HG03520 (cell line): ENCODE data around the gene CLMN.
"Not testable (repeated sequence)": the region's sequence is repeated elsewhere in the genome, so short reads cannot be mapped to it uniquely, and the experiment has no call there.

Experiments
- ATAC-seq: cut with Tn5 transposase; IDR thresholded peaks from one replicate; pipeline ENCODE4 v1.9.1; 2021; ENCODE audit warnings: mild to moderate bottlenecking, moderate library complexity; ENCODE audit not compliant: unreplicated experiment

The CLMN gene

DNA sequence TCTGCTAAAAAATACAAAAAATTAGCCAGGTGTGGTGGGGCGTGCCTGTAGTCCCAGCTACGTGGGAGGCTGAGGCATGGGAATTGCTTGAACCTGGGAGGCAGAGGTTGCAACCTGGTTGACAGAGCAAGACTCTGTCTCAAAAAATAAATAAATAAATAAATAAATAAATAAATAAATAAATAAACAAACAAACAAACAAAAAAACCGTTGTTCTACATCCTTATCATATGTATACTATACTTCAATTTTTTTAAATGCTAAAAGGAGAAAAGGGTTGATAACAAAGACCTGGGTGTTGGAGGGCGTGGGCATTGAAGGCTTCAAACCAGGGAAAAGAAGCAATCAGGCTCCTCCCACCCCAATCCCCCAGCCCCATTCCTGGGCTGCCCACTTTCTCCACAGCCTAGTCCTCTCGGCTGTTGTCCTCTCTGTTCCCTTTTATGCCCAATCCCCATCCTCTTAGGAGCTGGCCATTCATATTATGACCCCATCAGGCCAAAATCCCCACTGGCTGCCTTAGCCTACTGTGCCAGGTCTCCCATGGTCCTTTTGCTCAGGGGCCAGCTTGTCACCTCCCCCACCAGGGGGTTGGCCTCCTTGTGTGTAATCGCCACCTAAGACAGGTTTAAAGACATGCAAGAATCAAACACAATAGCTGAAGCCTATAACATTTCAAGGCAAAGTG lies 30.2 kb downstream of the CLMN start:
- ATAC-seq, result no peak

DNA sequence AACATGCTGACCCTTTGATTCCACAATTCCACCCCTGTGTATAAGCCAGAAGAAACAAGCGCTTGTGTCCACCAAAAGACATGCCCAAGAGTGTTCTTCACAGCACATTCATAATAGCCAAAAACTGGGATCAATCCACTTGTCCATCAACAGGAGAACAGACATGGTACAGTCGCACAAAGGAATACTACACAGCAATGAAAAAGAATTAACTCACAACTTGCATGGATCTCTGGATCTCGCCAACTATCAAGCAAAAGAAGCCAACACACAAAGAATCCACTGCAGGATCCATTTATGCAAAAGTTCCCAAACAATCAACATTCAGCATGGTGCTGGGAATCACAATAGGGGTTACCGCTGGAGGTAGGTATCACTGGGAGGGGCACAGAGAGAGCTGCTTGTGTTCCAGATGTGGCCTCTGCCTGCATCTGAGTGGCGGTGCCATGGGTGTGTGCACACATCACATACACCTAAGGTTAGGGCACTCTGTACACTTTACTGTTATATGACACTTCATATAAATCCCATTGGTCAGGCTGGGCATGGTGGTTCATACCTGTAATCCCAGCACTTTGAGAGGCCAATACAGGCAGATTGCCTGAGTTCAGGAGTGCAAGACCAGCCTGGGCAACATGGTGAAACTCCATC lies 30.9 kb downstream of the CLMN start:
- ATAC-seq, result no peak

DNA sequence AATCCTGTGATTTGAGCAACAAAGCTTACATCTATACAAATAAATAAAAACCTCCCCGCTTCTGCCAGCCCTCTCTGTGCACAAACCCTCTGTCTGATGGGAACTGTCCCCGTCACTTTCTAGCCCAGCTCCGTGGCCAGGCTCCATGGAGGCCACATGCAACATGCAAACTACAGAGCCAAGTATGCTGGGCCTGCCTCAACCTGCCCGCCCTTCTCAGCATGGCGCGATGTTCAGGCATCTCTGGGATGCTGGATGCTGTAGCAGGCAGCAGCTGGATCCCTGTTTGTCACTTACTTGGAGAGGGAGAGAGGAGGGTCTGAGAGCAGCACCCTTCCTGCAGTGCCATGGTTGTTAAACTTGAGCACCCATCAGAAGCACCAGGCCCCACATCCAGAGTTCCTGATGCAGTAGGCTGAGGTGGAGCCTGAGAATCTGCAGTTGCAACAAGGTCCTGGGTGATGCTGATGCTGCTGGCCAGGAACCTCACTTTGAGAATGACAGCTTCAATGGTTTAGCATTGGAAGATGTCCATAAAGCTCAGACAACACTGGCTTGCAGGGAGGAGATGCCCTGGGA lies 32.4 kb downstream of the CLMN start:
- no peak for ATAC-seq

DNA sequence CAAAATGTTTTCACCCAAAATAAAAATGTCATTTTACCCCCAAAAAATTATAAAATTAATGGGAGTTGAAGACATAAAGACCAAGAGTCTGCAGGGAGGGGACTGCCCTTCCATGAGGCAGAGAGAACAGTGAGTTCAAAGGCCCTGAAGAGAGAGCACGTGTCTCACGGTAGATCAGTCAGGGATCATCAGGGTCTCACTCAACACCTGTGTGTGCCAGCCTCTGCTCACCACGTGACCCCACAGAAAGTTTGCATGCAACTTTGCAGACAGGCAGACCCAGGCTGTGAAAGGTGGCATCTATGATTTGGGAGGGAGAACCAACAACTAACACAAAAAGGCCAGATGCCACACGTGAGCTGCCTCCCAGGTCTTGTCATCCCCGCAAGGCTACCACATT lies 33.1 kb downstream of the CLMN start:
- ATAC-seq, result no peak

DNA sequence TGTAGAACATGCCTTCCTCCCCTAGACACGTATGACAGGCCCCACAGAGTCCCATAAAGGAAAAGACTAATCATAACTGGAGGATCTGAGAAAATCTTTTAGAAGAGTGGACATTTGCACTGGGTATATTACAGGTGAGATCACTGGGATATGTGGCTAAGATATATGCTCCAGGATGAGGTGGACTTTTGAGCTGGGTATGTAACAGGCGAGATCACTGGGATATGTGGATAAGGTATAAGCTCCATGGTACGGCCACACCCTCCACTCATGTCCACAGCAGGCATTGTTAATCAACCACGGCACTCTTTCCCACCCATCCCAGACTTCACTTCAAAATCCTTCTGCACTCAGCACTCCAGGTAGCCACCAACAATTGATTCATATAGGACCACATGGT lies 34.1 kb downstream of the CLMN start:
- ATAC-seq, result no peak

DNA sequence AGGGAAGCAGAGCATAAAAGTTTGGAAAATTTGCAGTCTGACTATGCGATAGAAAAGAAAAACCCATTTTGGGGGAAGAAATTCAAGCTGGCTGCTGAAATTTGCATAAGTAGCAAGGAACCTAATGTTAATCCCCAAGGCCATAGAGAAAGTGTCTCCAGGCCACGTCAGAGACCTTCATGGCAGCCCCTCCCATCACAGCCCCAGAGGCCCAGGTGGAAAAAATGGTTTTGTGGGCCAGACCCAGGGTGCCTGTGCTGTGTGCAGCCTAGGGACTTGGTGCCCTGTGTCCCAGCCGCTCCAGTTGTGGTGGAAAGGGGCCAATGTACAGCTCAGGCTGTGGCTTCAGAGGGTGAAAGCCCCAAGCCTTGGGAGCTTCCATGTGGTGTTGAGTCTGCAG lies 35.9 kb downstream of the CLMN start:
- not testable (repeated sequence) for ATAC-seq

DNA sequence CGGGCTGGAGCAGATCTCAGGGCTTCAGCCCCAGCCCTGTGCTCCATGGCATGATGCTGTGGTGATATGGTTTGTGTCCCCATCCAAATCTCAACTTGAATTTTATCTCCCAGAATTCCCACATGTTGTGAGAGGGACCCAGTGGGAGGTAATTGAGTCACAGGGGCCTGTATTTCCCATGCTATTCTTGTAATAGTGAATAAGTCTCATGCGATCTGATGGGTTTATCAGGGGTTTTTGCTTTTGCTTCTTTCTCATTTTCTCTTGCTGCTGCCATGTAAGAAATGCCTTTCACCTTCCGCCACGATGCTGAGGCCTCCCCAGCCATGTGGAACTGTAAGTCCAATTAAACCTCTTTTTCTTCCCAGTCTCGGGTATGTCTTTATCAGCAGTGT lies 36.7 kb downstream of the CLMN start:
- ATAC-seq, result not testable (repeated sequence)

DNA sequence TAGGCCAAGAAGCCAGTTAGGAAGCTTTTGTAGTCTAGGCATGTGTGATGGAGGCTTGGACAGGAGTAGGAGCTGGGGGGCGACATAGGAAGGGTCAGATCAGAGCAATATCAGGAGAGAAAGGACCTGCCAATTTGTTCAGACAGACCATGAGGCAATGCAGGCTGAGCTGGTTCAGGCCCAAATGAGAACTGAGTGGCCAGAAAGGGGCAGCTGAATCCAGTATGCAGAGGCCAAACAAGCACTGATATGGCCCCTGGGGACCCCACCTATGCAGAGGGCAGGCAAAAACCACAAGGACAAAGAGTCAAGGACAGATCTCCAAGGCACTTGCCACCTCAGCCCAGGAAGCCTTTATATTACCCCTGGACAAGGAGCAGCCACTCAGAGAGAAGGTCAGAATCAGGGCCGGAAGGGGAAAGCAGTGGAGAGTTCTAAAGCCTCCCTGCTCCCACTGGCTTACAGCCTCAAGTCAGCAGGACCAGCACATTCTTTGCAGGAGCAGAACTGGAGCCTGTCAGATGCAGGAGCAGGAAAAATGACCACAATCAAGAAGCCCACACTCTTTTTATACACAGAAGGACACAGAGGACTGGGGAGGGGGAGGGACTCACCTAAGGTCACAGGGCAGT lies 37.2 kb downstream of the CLMN start:
- no peak for ATAC-seq

DNA sequence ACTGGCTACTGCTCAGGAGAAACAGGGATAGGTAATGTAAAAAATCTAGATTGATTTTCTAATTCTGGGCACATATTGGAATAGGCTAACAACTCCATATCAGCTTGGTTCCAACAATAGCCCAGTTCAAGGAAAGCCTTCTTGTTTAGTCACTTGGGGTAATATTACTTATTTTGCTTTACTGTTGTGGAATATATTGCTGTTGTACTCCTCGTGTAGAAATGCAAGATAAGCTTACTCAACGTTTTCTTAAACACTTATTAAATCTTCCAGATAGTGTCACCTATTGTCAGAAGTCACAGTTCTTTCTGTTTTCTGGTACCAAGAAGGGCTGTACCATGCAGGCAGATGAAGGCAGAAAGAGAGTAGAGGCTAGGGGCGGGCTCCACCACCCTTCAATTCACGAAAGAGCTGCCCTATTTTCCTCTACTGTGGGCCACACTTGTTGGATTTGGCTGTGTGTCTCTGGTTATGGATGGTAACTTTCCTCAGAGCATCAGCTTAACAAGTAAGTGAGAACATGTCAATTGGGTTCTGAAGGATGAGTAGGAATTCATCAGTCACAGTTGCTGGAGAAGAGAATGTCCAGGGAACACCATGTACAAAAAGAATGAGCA lies 38.0 kb downstream of the CLMN start:
- no peak for ATAC-seq

DNA sequence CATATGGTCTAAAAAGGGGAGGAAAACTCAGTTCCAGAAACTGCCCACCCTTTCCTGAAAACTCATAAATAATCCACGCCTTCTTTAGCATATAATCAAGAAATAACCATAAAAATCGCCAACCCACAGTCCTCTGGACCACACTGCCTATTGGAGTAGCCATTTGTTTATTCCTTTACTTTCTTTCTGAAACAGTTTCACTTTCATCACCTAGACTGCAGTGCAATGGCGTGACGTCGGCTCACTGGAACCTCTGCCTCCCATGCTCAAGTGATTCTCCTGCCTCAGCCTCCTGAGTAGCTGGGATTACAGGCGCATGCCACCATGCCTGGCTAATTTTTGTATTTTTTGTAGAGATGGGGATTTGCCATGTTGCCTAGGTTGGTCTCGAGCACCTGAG lies 44.2 kb downstream of the CLMN start:
- no peak for ATAC-seq

DNA sequence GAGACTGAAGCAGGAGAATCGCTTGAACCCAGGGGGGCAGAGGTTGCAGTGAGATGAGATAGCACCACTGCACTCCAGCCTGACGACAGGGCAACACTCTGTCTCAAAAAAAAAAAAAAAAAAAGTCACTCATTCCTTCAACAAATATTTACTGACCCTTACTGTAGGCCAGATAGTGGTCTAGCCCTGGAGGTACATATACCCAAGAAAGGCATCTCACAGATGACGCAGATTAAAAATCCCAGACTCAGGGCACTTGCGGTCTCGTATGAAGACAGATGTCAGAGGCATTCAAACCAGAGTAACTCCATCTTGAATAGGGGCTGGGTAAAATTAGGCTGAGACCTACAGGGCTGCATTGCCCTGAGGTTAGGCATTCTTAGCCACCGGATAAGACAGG lies 44.8 kb downstream of the CLMN start:
- ATAC-seq, result no peak

DNA sequence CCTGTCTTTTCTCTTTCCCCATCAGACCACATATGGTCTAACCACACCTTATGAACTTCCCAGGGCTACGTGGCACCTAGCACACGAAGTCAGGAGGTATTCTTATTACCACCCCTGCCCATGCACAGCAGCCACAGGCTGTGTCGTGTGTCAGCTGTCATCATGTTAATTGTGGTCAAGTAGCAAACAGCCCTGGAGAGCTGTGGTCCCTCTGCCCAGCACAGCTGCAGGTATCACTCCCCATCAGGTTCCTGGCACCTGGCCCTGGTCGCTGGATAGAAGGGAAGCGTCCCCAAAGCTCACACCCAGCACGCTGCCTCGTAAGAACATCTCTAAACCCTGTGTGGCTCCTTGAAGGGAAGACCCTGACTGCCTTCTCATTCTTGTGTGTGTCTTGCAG lies 45.4 kb downstream of the CLMN start:
- ATAC-seq, result no peak

DNA sequence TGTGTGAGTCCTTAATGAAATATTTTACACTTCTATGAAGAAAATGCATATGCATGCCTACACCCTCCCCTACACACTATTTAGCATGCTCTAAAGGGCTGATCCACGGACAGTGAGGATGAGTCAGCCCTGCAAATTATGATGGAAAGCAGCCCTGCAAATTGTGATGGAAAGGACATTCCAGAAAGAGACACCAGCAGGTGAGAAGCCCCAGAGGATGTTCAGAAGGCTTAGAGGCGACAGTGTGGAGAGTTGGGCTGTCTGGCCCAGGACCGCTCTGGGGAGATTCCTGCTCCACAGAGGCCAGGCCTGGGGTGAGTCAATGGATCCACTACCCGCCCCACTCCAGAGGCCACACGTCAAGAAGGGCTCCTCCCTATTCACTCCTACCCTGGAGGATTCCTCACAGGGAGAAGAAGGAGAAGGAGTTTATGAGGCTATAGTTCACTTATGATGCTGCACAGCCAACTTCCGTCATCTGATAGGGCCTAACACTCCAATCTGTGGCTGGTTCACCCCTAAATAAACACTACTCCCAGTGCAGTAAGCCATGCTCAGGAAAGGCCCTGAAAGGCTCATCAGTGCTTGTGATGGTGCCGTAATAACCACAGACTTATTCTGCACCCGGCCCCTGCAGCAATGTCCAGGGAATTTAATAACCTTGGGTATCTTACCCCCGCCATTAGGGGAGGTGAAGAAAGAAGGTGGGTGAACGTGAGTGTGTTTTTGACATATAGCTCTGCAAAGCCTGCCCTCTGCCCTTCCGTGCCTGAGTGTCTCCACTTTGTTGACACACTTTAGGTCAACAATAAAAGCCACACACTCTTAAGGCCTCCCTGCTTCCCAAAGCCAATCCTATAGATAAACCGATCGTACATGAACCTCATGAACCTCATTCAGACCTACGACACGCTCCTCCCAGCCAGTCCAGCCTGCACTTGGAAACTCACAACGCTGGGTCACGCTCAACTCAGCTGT lies 46.4 kb downstream of the CLMN start:
- no peak for ATAC-seq

DNA sequence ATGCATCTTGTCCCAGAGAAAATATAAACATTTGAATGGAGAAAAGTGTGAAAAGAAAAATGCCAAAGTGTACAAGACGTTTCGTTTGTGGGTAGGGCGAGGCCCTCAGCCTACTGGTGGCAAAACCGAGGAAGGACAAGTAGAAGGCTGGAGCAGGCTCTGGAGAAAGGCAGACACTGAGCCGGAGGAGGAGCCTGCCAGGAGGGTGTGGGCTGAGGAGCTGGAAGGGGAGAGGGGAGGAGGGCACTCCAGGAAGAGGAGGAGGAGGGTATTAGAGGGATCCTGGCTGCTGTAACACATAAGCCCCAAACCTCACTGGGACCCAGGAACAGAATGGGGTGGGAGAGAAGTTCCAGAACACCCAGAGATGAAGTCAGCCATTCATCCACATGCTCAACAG lies 47.7 kb downstream of the CLMN start:
- no peak for ATAC-seq

DNA sequence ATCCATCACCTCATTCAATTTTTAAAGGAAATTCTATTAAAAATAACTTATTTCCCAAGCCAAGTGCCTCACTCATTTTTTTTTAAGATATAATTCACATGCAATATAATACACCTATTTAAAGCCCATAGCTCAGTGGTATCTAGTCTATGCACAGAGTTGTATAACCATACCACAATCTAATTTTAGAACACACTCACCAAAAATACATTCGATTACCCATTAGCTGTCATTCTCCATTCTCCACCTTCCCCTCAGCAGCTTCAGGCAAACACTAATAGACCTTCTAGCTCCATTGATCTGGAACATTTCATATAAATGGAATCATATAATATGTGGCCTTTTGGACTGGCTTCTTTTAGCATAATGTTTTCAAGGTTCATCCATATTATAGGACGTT lies 49.5 kb downstream of the CLMN start:
- ATAC-seq, result no peak

DNA sequence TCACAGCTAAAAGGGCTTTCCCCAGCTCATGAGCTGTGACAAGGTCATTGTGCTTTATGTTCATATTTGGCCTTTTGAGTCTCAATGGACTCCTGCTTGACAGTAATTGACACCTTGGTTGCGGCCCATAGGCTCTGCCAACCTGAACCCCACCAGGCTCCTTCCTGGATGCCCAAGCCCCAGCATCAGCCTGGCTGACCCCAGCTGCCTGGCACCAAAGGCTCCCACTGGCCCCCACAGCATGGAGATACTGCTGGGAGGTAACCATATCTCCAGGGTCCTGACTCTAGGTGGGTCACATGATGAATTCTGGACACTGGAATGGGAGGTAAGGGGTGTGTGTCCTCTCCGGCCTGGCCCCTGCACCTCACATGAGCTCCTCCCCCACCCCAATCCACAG lies 50.2 kb downstream of the CLMN start:
- ATAC-seq, result no peak

DNA sequence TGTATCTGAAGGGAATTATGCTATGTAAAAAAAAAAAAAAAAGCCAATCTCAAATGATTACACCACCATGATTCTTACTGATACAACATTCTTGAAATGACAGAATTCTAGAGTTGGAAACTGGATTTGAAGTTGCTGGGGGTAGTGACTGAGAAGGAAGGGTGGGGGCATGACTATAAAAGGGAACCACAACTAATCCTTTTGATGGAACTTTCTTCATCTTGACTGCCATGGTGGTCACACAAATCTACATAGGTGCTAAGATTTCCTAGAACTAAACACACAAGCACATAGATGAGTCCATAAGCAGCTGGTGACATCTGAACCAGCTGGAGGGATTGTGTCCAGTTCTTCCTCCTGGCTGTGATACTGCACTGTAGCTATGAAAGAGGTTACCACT lies 51.4 kb downstream of the CLMN start:
- ATAC-seq, result no peak

DNA sequence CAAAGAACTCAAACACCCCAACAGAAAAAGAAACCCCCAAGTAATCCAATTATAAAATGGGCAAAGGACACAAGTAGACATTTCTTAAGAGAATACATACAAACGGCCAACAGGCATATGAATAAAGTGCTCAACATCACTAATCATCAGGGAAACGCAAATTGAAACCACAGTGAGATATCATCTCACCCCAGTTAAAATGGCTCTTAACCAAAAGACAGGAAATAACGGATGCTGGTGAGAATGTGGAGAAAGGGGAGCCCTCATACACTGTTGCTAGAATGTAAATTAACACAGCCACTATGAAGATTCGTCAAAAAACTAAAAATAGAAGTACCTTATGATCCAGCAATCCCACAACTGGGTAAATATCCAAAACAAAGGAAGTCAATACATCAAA lies 52.4 kb downstream of the CLMN start:
- no peak for ATAC-seq

DNA sequence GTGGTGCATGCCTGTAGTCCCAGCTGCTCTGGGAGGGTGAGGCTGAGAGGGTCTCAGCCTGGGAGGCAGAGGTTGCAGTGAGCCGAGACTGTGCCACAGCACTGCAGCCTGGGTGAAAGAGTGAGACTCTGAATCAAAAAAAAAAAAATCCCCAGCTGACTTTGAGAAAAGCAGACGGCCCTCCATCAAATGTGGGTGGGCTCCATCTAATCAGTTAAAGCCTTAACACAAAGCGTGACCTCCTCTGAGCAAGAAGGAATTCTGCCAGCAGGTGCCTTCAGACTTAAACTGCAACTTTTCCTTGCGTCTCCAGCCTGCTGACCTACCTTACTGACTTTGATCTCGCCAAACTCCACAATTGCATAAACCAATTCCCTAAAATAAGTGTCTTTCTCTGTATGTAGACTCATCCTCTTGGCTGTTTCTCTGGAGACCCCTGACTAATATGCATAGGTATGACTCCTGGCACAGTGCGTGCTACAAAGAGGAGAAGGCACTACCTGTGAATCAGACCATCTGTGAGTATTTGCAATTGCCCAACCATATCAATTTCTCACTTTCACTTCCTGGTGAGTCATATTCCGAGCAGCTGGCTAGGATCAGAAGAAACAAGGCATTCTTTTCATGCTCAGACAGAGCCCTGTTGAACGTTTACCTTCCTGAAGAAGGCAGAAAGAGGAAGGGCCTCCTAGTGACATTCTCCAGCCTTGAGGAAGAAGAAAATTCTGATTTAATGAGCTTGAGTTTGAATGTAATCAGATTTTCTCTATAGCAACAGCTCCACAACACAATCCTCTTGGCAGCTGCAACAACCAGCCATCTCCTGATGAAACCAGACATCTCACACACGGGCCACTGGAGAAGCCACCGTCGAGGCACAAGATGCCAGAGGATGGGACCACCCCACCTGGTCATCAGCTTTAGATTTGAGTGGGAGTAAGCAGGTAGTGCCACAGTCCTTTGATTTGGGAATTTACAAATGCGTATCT lies 54.3 kb downstream of the CLMN start:
- peak; percentile 88 for ATAC-seq
